Sigmoid colon (tissue), 7 donors: Measurements from ENCODE around the gene RPS6KA6. TPM values are rescaled to one million over a fixed set of nuclear protein-coding genes. Genes with fewer than 3 reads are reported as not detected.

Experiments used
- DNase-seq: peaks from one replicate; pipeline ENCODE4 v3.0.0-alpha.2; 2019
- H3K27ac ChIP-seq, 4 donors: fragments of 200-600 bp; sonication (generic); one replicate each; pipeline ENCODE4 v1.5.1; 2016 to 2019; ENCODE audit warnings: mild to moderate bottlenecking in 1 of 4
- H3K27me3 ChIP-seq, 3 donors: fragments of 200-600 bp; sonication (generic); one replicate each; pipeline ENCODE4 v1.5.1; 2019; ENCODE audit warnings: mild to moderate bottlenecking in 1 of 3
- H3K36me3 ChIP-seq, 4 donors: fragments of 200-600 bp; sonication (generic); one replicate each; pipeline ENCODE4 v1.5.1; 2016 to 2019
- H3K4me1 ChIP-seq, 4 donors: fragments of 200-600 bp; sonication (generic); one replicate each; pipeline ENCODE4 v1.5.1; 2017 to 2019
- H3K4me3 ChIP-seq, 4 donors: fragments of 200-600 bp; sonication (generic); one replicate each; pipeline ENCODE4 v1.5.1; 2017 to 2019; ENCODE audit warnings: mild to moderate bottlenecking in 2 of 4, moderate library complexity in 1 of 4
- H3K9me3 ChIP-seq, 4 donors: fragments of 200-600 bp in 3 of 4; sonication (generic) in 3 of 4; one replicate each; pipeline versions ENCODE4 v1.5.1 to v1.6.1; 2013 to 2019
- CTCF ChIP-seq, 4 experiments: fragments of 450-650 bp in 3 of 4; fragments of 200-600 bp in 1 of 4; IDR thresholded peaks; one replicate each; pipeline ENCODE4 v1.5.1; 2016 to 2019; ENCODE audit warnings: antibody characterized with exemption in 4 of 4, mild to moderate bottlenecking in 3 of 4, moderate library complexity in 2 of 4
- EP300 ChIP-seq, 4 donors: sonication (generic); formaldehyde crosslinking; IDR thresholded peaks; one replicate each; pipeline ENCODE4 v1.6.1; 2017; ENCODE audit warnings: antibody characterized with exemption in 4 of 4
- POLR2A ChIP-seq, 2 donors: fragments of 450-650 bp; IDR thresholded peaks; one replicate each; pipeline ENCODE4 v1.6.1; 2016; ENCODE audit warnings: antibody characterized with exemption in 2 of 2, mild to moderate bottlenecking in 2 of 2, moderate library complexity in 2 of 2
- POLR2AphosphoS5 ChIP-seq, 4 donors: sonication (generic); formaldehyde crosslinking; IDR thresholded peaks; one replicate each; pipeline ENCODE4 v1.6.1; 2017; ENCODE audit warnings: antibody characterized with exemption in 4 of 4
- WGBS, 2 donors: extraction: QIAGEN DNeasy Blood & Tissue Kit; methylation state at CpG; one replicate each; pipeline ENCODE4 v1.1.7; 2013; 5-methylcytosine and 5-hydroxymethylcytosine counted together
- intact Hi-C: fragments of 100-400 bp; cut with DNase I; formaldehyde crosslinking; loops from one replicate; pipeline ENCODE4 v1.15.1; 2023
- polyA plus RNA-seq, 3 donors: library from polyadenylated mRNA; stranded (reverse); fragments of 200-250 nt; gene quantifications; one replicate each; pipeline ENCODE4 v1.2.3, GENCODE V29; 2013
- total RNA-seq, 4 donors: library from RNA; depleted of rRNA; stranded (reverse); fragments of >200 nt; gene quantifications; one replicate each; pipeline ENCODE4 v1.1.0, GENCODE V29; 2016
- donor health status: healthy with polysubstance abuse.
- donor health status: Bipolar disorder and iron deficiency.
- donor health status: healthy.

RPS6KA6 gene
- total and polyA plus RNA-seq, 7 donors, result 1.8 to 7.2 (median 2.7) TPM

- TF ChIP-seq EP300 (IDR thresholded peaks at IDR 0.05) (no peak), POLR2A (IDR thresholded peaks at IDR 0.05) (no peak), CTCF (IDR thresholded peaks at IDR 0.05) (no peak), POLR2AphosphoS5 (IDR thresholded peaks at IDR 0.05) (no peak)
- WGBS, 2 donors, result 81 to 89% methylated on average over 9 of the region's 9 CpGs
- no peak for DNase-seq
- Histone ChIP-seq H3K4me1 (no peaks in the 10 kb centered on the region), H3K4me3 (no peak overlapping the region), H3K27ac (no peak overlapping the region), H3K27me3 (no peaks in the 10 kb centered on the region), H3K9me3 (no peaks in the 10 kb centered on the region), H3K36me3 (no peaks in the 10 kb centered on the region)
- intact Hi-C loops, result no loop called here
These were observed 109.0 kb downstream of the RPS6KA6 start for GRCh38 chrX:84078991-84079390.

- Histone ChIP-seq H3K36me3 (no peaks in the 10 kb centered on the region), H3K4me1 (no peaks in the 10 kb centered on the region), H3K27ac (no peak overlapping the region), H3K4me3 (no peak overlapping the region), H3K27me3 (no peaks in the 10 kb centered on the region), H3K9me3 (no peaks in the 10 kb centered on the region)
- intact Hi-C loops, result no loop called here
- WGBS, 2 donors, result 23 to 72% methylated on average over 2 of the region's 2 CpGs
- DNase-seq, result no peak
- no peak for TF ChIP-seq POLR2A (IDR thresholded peaks at IDR 0.05)
- TF ChIP-seq CTCF (IDR thresholded peaks at IDR 0.05), result no peak
- TF ChIP-seq EP300 (IDR thresholded peaks at IDR 0.05), result no peak
- TF ChIP-seq POLR2AphosphoS5 (IDR thresholded peaks at IDR 0.05), result no peak
These were observed 123.2 kb downstream of the RPS6KA6 start for GRCh38 chrX:84064814-84065213.

GRCh38 chrX:84064164-84064563 lies 123.8 kb downstream of the RPS6KA6 start:
- no peaks in the 10 kb centered on the region for H3K36me3 ChIP-seq
- no peak for TF ChIP-seq POLR2A (IDR thresholded peaks at IDR 0.05)
- no peak for TF ChIP-seq POLR2AphosphoS5 (IDR thresholded peaks at IDR 0.05)
- no peak for TF ChIP-seq EP300 (IDR thresholded peaks at IDR 0.05)
- no peak for TF ChIP-seq CTCF (IDR thresholded peaks at IDR 0.05)
- 95 to 96% methylated on average over 4 of the region's 4 CpGs for WGBS, 2 donors
- no peaks in the 10 kb centered on the region for H3K27me3 ChIP-seq
- no peaks in the 10 kb centered on the region for H3K4me1 ChIP-seq
- no peak for DNase-seq
- intact Hi-C loops, result no loop called here
- no peak overlapping the region for H3K27ac ChIP-seq
- H3K4me3 ChIP-seq, result no peak overlapping the region
- H3K9me3 ChIP-seq, result no peaks in the 10 kb centered on the region

GRCh38 chrX:84047339-84047738 lies 140.7 kb downstream of the RPS6KA6 start:
- WGBS, 2 donors, result 68 to 71% methylated on average over 2 of the region's 2 CpGs
- Histone ChIP-seq H3K27ac (no peak overlapping the region), H3K9me3 (no peaks in the 10 kb centered on the region), H3K27me3 (no peaks in the 10 kb centered on the region), H3K4me1 (no peaks in the 10 kb centered on the region), H3K36me3 (no peaks in the 10 kb centered on the region), H3K4me3 (no peak overlapping the region)
- no peak for DNase-seq
- no peak for TF ChIP-seq POLR2AphosphoS5 (IDR thresholded peaks at IDR 0.05)
- no peak for TF ChIP-seq CTCF (IDR thresholded peaks at IDR 0.05)
- TF ChIP-seq EP300 (IDR thresholded peaks at IDR 0.05), result no peak
- TF ChIP-seq POLR2A (IDR thresholded peaks at IDR 0.05), result no peak
- intact Hi-C loops, result no loop called here

- no peak for DNase-seq
- no peaks in the 10 kb centered on the region for H3K4me1 ChIP-seq
- intact Hi-C loops, result no loop called here
- WGBS, 2 donors, result 28 to 31% methylated on average over 7 of the region's 7 CpGs
- no peak overlapping the region for H3K4me3 ChIP-seq
- no peaks in the 10 kb centered on the region for H3K9me3 ChIP-seq
- no peak overlapping the region for H3K27ac ChIP-seq
- H3K27me3 ChIP-seq, result no peaks in the 10 kb centered on the region
- H3K36me3 ChIP-seq, result no peaks in the 10 kb centered on the region
- TF ChIP-seq POLR2A (IDR thresholded peaks at IDR 0.05), result no peak
- TF ChIP-seq CTCF (IDR thresholded peaks at IDR 0.05), result peak in 3 of 4 experiments; percentile 30 to 53 (median 43)
- TF ChIP-seq POLR2AphosphoS5 (IDR thresholded peaks at IDR 0.05), result no peak
- no peak for TF ChIP-seq EP300 (IDR thresholded peaks at IDR 0.05)
These were observed 141.5 kb downstream of the RPS6KA6 start for GRCh38 chrX:84046403-84046984.
